ENCODE results near the gene CEACAM16. TPM values are rescaled to one million over a fixed set of nuclear protein-coding genes. Genes with fewer than 3 reads are reported as not detected.

CEACAM16 gene
- total RNA-seq, 4 donors from 2014 or later: not detected

GRCh38 chr19:44661904-44662303 is 37.0 kb upstream of the CEACAM16 start:
- no peak overlapping the region for H3K27ac ChIP-seq
- H3K27me3 ChIP-seq: no peaks in the 10 kb centered on the region
- no peaks in the 10 kb centered on the region for H3K4me1 ChIP-seq
- in situ Hi-C loops (cut with MboI; ENCODE audit: low sequenced_read_pairs in 4 of 4) (no loop called here), intact Hi-C loops (cut with DNase I; ENCODE audit: low total_unique reads) (no loop called here)
- peaks cover 0 to 61% of the 10 kb centered on the region in 2 donors for H3K36me3 ChIP-seq
- H3K4me3 ChIP-seq: no peak overlapping the region
- ATAC-seq (no peak), DNase-seq (no peak)
- TF ChIP-seq CTCF (IDR thresholded peaks at IDR 0.05 in 4 of 5, conservative IDR thresholded peaks at IDR 0.05 in 1 of 5): no peak
- TF ChIP-seq POLR2A (IDR thresholded peaks at IDR 0.05): no peak
- no peaks in the 10 kb centered on the region for H3K9me3 ChIP-seq

- Histone ChIP-seq H3K9me3 (no peaks in the 10 kb centered on the region), H3K4me3 (no peak overlapping the region), H3K27ac (no peak overlapping the region), H3K27me3 (no peaks in the 10 kb centered on the region), H3K4me1 (no peaks in the 10 kb centered on the region), H3K36me3 (peaks cover 0 to 58% of the 10 kb centered on the region in 2 donors)
- TF ChIP-seq CTCF (IDR thresholded peaks at IDR 0.05 in 4 of 5, conservative IDR thresholded peaks at IDR 0.05 in 1 of 5) (no peak), POLR2A (IDR thresholded peaks at IDR 0.05) (no peak)
- intact Hi-C loops (cut with DNase I; ENCODE audit: low total_unique reads): no loop called here
- no peak for ATAC-seq
- DNase-seq: no peak
- in situ Hi-C loops (cut with MboI; ENCODE audit: low sequenced_read_pairs in 4 of 4): no loop called here
These were observed 36.1 kb upstream of the CEACAM16 start for GRCh38 chr19:44662691-44663385.

GRCh38 chr19:44663996-44664395 is 35.0 kb upstream of the CEACAM16 start:
- in situ Hi-C loops (cut with MboI; ENCODE audit: low sequenced_read_pairs in 4 of 4) (no loop called here), intact Hi-C loops (cut with DNase I; ENCODE audit: low total_unique reads) (no loop called here)
- no peak overlapping the region for H3K4me3 ChIP-seq
- TF ChIP-seq POLR2A (IDR thresholded peaks at IDR 0.05) (no peak), CTCF (IDR thresholded peaks at IDR 0.05 in 4 of 5, conservative IDR thresholded peaks at IDR 0.05 in 1 of 5) (no peak)
- ATAC-seq (no peak), DNase-seq (no peak)
- H3K9me3 ChIP-seq: no peaks in the 10 kb centered on the region
- peaks cover 0 to 47% of the 10 kb centered on the region in 2 donors for H3K36me3 ChIP-seq
- H3K27me3 ChIP-seq: no peaks in the 10 kb centered on the region
- no peaks in the 10 kb centered on the region for H3K4me1 ChIP-seq
- no peak overlapping the region for H3K27ac ChIP-seq

GRCh38 chr19:44664976-44665375 is 34.0 kb upstream of the CEACAM16 start:
- Histone ChIP-seq H3K36me3 (peaks cover 0 to 37% of the 10 kb centered on the region in 2 donors), H3K27me3 (no peaks in the 10 kb centered on the region), H3K4me3 (no peak overlapping the region), H3K4me1 (no peaks in the 10 kb centered on the region), H3K27ac (no peak overlapping the region), H3K9me3 (no peaks in the 10 kb centered on the region)
- no peak for DNase-seq
- ATAC-seq: no peak
- in situ Hi-C loops (cut with MboI; ENCODE audit: low sequenced_read_pairs in 4 of 4): no loop called here
- intact Hi-C loops (cut with DNase I; ENCODE audit: low total_unique reads): no loop called here
- TF ChIP-seq CTCF (IDR thresholded peaks at IDR 0.05 in 4 of 5, conservative IDR thresholded peaks at IDR 0.05 in 1 of 5): no peak
- no peak for TF ChIP-seq POLR2A (IDR thresholded peaks at IDR 0.05)
